HG03354 (cell line): ENCODE data around the gene MIDN.
"Not testable (repeated sequence)": the region's sequence is repeated elsewhere in the genome, so short reads cannot be mapped to it uniquely, and the experiment has no call there.

Experiments used
- ATAC-seq: cut with Tn5 transposase; IDR thresholded peaks from one replicate; pipeline ENCODE4 v1.9.1; 2021; ENCODE audit warnings: mild to moderate bottlenecking; ENCODE audit not compliant: unreplicated experiment, poor library complexity, severe bottlenecking

Gene MIDN

GRCh38 chr19:1244693-1245451 is 3.5 kb upstream of the MIDN start:
- ATAC-seq: no peak

DNA sequence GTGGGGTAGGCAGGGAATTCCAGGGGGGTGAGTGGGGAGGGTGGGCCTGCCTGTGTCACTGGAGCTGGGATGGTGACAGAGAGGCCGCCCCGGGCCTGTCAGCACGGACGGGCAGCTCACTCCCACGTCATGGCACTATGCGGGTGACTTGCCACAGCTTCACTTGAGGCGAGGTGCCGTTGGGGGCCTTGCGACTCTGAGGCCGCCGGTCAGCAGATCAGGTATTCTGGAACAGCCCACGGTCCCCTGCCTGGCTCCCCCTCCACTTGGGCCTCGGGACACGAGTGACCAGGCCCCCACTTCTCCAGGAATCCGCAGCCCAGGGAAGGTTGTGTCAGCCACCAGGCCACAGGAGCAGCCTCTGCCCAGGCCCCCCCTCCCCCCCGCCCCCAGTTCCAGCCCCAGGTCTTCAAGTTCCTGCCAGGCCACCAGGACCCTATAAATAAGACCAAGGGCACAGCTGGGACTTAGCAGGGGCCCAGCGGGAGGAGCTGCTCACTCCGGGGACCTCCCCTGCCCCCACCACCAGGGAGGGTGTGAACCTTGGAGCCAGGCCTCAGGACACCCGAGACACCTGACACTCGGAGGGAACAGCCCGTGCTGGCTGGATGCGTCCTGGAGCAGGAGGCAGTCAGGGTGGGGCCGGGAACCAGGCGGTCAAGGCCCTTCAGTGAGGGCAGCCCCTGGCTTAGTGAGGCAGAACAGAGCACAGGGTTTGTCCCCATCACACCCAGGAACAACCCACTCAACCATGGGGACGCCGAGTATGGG is 2.7 kb upstream of the MIDN start:
- no peak for ATAC-seq

DNA sequence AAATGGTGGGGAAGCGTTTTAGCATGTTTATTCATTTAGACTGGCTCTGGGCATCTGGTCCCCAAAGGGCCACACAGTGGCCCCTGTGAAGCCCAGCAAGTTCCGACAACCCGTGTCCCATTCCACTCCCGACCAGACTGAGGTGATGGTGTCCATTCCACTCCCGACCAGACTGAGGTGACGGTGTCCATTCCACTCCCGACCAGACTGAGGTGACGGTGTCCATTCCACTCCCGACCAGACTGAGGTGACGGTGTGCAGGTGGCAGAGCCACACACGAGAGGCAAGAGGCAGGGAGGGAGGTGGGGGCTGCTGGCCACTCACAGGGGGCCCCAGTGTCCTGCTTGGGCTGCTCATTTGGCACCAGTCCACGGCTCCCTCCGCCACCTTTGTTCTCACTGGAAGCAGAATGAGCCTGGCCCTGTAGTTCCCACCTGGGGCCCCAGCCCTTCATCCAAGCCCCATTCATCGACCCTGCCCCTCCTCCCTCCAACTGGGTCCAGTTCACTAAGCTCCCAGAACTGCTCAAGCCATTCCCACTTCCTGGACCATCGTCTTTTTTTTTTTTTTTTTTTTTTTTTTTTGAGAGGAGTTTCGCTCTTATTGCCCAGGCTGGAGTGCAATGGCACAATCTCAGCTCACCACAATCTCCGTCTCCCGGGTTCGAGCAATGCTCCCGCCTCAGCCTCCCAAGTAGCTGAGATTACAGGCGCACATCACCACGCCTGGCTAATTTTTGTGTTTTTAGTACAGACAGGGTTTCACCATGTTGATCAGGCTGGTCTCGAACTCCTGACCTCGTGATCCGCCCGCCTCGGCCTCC is 1.9 kb upstream of the MIDN start:
- ATAC-seq: not testable (repeated sequence)

DNA sequence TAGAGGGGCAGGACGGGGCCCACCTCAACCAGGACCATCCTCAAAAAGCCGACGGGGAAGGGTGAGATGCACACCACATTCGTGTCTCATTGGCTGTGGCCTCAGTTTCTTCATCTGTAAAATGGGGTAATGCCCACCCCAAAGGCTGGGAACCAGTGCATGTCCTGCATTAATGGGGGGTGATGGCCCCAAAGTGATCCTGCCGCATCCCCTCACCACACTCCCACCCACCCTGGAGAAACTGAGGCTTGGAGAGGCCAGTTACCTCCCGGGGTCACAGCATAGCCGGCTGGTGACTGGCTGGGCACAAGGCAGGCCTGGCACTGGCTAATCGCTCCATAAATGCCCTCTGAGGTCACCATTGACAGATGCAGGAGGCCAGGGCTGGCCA is 640 bp upstream of the MIDN start:
- ATAC-seq: no peak

DNA sequence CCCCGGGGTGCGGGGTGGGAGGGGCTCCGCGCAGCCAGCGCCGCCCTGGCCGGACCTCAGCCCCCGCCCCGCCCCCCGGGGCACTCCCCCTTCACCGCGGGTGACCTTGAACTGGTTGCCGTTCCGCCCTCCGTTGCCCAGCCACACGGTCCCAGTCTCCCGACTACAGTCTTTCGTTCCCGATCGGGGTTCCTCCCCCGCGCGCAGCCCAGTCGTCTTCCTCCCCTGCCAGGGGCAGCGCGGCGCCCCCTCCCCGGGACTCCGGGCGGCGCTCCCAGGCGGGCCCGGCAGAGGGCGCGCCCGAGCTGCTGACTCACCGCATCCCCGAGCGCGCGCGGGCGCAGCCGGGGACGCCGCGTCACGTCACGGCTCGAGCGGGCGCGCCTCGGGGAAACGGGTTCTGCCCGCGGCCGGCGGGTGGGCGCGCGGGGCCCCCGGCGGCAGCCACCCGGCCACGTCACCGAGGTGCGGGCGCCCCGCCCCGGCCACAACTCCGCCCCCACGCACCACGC is 459 bp downstream of the MIDN start:
- peak; percentile 31 for ATAC-seq

DNA sequence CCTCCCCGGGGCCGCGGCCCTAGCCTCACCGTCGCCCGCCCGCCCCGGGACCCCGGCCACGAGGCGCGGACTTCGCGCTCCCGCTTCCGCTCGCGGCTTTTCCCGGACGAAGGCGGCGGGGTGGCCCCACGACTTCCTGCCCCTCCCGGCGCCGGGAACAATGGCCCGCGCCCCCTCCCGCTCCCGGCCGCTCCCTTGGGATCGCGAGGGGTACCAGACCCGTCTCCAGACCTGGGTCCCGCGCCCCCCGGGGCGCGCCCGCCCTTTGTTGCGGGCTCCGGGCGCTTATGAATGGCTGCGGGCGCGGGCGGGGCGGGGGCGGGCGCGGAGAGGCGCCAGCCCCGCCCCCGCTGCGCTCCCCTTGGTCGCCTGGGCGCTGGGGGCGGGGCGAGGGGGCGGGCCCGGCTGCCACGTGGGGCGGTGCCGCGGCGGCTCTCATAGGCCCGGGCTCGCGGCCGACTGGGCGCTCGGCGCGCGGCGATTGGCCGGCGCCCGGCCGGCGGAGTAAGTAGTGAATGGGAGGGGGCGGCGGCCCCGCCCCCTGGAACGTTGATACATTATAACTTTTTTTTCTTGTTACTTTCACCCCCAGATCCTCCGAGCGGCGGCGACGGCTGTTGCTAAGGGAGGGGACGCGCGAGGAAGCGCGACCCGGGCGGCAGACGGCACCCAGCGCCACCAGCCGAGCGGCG is 1.1 kb downstream of the MIDN start:
- peak; percentile 49 for ATAC-seq

DNA sequence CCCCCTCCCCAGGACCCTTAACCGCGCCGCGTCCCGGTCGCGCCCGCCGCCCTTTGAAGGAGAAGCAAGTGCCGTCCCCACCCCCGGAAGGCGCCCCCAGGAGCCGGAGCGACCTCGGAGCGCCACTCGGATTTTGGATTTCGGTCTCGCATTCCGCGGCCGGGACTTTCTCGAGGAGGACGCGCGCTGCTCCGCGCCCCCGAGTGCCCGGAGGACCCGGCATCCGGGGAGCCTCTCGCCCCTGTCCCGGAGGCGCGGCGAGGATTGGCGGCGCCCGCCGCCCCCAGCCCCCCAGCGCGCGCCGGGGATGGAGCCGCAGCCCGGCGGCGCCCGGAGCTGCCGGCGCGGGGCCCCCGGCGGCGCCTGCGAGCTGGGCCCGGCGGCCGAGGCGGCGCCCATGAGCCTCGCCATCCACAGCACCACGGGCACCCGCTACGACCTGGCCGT is 1.6 kb downstream of the MIDN start:
- no peak for ATAC-seq

DNA sequence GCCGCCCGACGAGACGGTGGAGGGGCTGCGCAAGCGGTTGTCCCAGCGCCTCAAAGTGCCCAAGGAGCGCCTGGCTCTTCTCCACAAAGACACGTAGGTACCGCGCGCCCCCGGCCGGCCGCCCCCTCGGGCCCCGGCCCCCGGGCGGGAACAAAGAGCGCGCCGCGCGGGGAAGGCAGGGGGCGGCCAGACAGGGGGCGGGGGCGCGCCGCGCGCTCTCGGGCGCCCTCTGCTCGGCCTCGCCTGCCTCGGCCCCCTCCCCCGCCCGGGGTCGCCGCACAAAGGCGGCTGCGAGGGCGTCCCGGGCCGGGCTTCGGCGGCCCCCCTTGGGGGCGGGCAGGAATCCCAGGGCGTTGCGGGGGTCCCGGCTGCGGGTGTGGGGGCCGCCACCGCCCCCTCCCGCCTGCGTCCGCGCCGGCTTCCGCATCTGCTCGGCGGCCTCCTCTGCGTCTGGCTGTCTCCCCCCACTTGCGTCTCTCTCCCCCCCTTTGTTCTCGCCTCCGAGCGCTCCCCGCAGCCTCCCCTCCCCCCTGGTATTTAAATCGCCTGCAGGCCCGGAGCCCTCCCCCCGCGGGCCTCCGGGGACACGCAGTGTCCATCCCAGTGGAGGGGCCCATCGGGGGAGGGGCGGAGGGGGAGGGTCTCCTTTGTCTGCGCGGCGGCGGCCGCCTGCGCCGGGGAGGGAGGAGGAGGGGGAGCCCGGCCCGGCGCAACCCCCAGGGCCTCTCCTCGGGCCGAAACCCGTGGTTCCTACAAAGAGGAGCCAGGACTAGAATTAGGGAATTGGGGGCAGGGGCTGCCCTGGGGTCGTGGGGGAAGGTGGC is 2.3 kb downstream of the MIDN start:
- ATAC-seq: no peak

- ATAC-seq: no peak
These were observed 3.2 kb downstream of the MIDN start for GRCh38 chr19:1251330-1252220.

DNA sequence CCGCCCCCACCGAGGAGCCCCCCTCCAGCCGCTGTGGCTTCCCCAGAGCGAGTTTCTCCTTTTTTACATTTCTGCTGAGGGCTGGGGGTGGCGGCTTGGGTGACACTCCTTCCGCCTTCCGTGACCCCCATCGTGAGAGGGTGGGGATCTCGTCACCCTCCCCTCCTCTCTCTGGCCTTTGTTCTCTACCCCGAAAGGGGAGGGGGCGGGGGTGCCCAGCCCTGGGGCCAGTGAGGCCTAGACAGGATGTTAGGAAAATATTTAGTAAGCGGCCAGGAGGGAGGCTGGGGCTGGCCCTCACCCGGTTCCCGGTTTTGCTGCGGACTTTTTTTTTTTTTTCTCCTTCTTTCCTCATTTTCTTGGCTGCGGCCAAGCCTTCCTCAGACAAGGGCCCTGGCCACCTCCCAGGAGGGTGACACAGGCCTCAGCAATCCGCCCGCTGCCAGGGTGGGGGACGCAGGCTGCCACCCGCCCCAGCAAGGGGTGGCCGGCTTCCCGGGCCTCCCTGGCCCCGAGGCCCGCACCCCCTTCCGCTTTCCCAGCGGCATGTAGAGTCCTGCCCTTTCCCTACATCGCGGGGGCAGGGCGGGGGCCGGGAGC is 3.9 kb downstream of the MIDN start:
- no peak for ATAC-seq

GRCh38 chr19:1252821-1253513 is 4.6 kb downstream of the MIDN start:
- no peak for ATAC-seq

- ATAC-seq: no peak
These were observed 5.2 kb downstream of the MIDN start for GRCh38 chr19:1253514-1254080.

DNA sequence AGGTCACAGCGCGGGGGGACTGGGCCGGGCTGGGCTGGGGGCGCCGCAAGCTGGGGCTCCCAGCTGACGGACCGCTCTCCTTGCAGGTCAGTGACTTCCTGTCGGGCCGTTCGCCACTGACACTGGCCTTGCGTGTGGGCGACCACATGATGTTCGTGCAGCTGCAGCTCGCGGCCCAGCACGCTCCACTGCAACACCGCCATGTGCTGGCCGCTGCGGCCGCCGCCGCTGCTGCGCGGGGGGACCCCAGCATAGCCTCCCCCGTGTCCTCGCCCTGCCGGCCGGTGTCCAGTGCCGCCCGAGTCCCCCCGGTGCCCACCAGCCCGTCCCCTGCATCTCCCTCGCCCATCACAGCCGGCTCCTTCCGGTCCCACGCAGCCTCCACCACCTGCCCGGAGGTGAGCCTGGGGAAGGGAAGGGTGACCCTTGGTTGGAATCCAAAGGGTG is 5.7 kb downstream of the MIDN start:
- no peak for ATAC-seq

DNA sequence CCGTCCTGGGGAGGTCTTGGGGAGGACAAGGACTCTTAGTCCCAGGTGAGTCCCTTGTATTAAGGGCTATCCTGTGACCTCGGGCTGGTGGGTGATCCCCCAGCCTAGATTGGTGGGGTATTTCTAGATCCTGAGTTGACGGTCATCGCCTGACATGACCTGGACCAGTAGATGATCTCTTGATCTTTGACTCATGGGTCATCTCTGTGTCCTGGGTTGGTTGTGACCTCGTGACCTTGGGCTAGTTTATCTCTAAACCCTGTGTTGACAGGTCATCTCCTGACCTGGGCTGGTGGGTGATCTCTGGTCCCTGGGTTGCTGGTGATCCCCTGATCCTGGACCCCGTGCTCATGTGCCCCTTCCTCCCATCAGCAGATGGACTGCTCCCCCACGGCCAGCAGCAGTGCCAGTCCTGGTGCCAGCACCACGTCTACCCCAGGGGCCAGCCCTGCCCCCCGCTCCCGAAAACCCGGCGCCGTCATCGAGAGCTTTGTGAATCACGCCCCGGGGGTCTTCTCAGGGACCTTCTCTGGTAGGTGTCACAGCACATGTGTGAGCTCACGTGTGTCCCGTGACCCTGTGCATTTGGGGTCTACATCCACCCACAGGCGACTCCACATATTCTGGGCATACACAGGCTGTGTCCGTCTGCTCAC is 6.3 kb downstream of the MIDN start:
- ATAC-seq: no peak

DNA sequence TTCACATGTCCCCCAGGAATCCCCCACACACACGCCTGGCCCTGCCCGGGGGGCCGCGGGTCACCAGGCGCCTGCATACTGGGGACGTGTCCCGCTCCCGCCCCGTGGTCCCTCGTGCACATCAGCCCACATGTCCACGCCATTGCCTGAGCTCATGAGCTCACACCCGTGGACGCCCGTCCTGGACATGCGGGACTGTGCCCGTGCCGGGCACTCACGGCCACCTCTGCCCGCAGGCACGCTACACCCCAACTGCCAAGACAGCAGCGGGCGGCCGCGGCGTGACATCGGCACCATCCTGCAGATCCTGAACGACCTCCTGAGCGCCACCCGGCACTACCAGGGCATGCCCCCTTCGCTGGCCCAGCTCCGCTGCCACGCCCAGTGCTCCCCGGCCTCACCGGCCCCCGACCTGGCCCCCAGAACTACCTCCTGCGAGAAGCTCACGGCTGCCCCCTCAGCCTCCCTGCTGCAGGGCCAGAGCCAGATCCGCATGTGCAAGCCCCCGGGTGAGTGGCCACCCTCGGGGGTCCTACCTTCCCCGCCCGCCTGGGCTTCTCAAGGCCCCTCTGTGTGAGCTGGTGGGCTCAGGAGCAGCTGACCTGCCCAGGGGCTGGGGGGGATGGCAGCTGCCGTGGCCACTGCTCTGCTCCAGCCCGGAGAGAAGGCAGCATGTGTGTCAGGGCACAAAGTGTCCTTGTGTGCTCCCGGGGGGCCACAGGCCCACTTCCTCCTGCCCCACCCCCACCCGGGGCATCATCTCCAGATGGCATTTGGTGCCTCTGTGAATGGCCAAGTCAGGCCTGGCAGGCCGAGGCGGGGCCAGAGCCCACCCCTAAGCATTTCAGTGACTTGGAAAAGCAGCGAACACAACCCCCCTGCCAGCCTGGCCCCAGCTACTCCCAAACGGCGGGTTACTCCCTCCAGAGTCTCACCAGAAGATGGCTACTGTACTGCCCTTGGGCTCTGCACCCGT is 7.1 kb downstream of the MIDN start:
- no peak for ATAC-seq
